Liver (tissue), 9 donors: Measurements from ENCODE around the gene NGFR. TPM values are rescaled to one million over a fixed set of nuclear protein-coding genes. Genes with fewer than 3 reads are reported as not detected.
A peak's percentile ranks its signal among the peaks of the same experiment; 100 is the strongest.

Source experiments
- DNase-seq: peaks from one replicate; pipeline ENCODE4 v3.0.0-alpha.2; 2017; ENCODE audit warnings: low spot score
- H3K27ac ChIP-seq, 2 donors: one replicate each; pipeline ENCODE4 v1.7.0; 2013; ENCODE audit warnings: inconsistent platforms in 2 of 2, low read length in 2 of 2, control low read depth in 1 of 2, low read depth in 1 of 2, mild to moderate bottlenecking in 1 of 2
- H3K27me3 ChIP-seq, 4 donors: one replicate each; pipeline versions ENCODE4 v1.6.1 to v1.7.0; 2013; ENCODE audit warnings: low read length in 3 of 4, inconsistent platforms in 1 of 4, mild to moderate bottlenecking in 1 of 4, moderate library complexity in 1 of 4; ENCODE audit not compliant: control insufficient read depth in 4 of 4, insufficient read depth in 4 of 4
- H3K36me3 ChIP-seq, 4 donors: one replicate each; pipeline versions ENCODE4 v1.6.1 to v1.7.0; 2013; ENCODE audit warnings: low read length in 3 of 4, mild to moderate bottlenecking in 3 of 4, low read depth in 1 of 4, moderate library complexity in 1 of 4; ENCODE audit not compliant: control insufficient read depth in 4 of 4, insufficient read depth in 3 of 4
- H3K4me1 ChIP-seq, 4 donors: one replicate each; pipeline versions ENCODE4 v1.6.1 to v1.7.0; 2013; ENCODE audit warnings: low read length in 3 of 4, mild to moderate bottlenecking in 3 of 4, moderate library complexity in 1 of 4; ENCODE audit not compliant: control insufficient read depth in 4 of 4, insufficient read depth in 4 of 4
- H3K4me3 ChIP-seq, 3 donors: one replicate each; pipeline versions ENCODE4 v1.6.1 to v1.7.0; 2013; ENCODE audit warnings: low read length in 3 of 3, control low read depth in 1 of 3, low read depth in 1 of 3, mild to moderate bottlenecking in 1 of 3
- H3K9ac ChIP-seq, 2 donors: one replicate each; pipeline ENCODE4 v1.7.0; 2013; ENCODE audit warnings: low read length in 2 of 2, mild to moderate bottlenecking in 2 of 2, moderate library complexity in 2 of 2, control low read depth in 1 of 2, low read depth in 1 of 2
- H3K9me3 ChIP-seq, 4 donors: one replicate each; pipeline versions ENCODE4 v1.6.1 to v1.7.0; 2013; ENCODE audit warnings: low read length in 3 of 4; ENCODE audit not compliant: control insufficient read depth in 4 of 4
- ATF3 ChIP-seq: IDR thresholded peaks from 2 replicates; pipeline ENCODE4 v1.6.1; 2016; ENCODE audit warnings: antibody characterized with exemption
- CTCF ChIP-seq: fragments of 150-350 bp; IDR thresholded peaks from 2 replicates; pipeline ENCODE4 v1.5.1; 2017; ENCODE audit warnings: improper control_type of control experiment, low read depth, low read length; ENCODE audit not compliant: missing input control
- EGR1 ChIP-seq, 2 donors: IDR thresholded peaks; 2 replicates each; pipeline ENCODE4 v1.6.1; 2016 to 2018; ENCODE audit warnings: antibody characterized with exemption in 2 of 2, low read depth in 2 of 2
- FOXA1 ChIP-seq: IDR thresholded peaks from 2 replicates; pipeline ENCODE4 v1.6.1; 2016; ENCODE audit warnings: antibody characterized with exemption
- FOXA2 ChIP-seq: IDR thresholded peaks from 2 replicates; pipeline ENCODE4 v1.6.1; 2016; ENCODE audit warnings: antibody characterized with exemption
- GABPA ChIP-seq, 2 donors: IDR thresholded peaks in 1 of 2; conservative IDR thresholded peaks in 1 of 2; 2 replicates each; pipeline ENCODE4 v1.6.1; 2016; ENCODE audit warnings: antibody characterized with exemption in 2 of 2, mild to moderate bottlenecking in 1 of 2, moderate library complexity in 1 of 2
- HNF4A ChIP-seq, 2 donors: conservative IDR thresholded peaks; 2 replicates each; pipeline ENCODE4 v1.6.1; 2016; ENCODE audit warnings: antibody characterized with exemption in 2 of 2, mild to moderate bottlenecking in 2 of 2
- HNF4G ChIP-seq: IDR thresholded peaks from 2 replicates; pipeline ENCODE4 v1.6.1; 2016; ENCODE audit warnings: antibody characterized with exemption
- JUND ChIP-seq, 2 donors: IDR thresholded peaks; 2 replicates each; pipeline ENCODE4 v1.6.1; 2016; ENCODE audit warnings: antibody characterized with exemption in 2 of 2
- MAX ChIP-seq: IDR thresholded peaks from 2 replicates; pipeline ENCODE4 v1.6.1; 2016; ENCODE audit warnings: antibody characterized with exemption
- NR2F2 ChIP-seq: IDR thresholded peaks from 2 replicates; pipeline ENCODE4 v1.6.1; 2016; ENCODE audit warnings: antibody characterized with exemption
- RAD21 ChIP-seq, 2 donors: IDR thresholded peaks; 2 replicates each; pipeline ENCODE4 v1.6.1; 2016; ENCODE audit warnings: antibody characterized with exemption in 2 of 2, mild to moderate bottlenecking in 2 of 2
- REST ChIP-seq: IDR thresholded peaks from 2 replicates; pipeline ENCODE4 v1.6.1; 2016; ENCODE audit warnings: antibody characterized with exemption, mild to moderate bottlenecking
- RXRA ChIP-seq, 2 donors: IDR thresholded peaks; 2 replicates each; pipeline ENCODE4 v1.6.1; 2017 to 2018; ENCODE audit warnings: antibody characterized with exemption in 2 of 2, mild to moderate bottlenecking in 1 of 2
- SP1 ChIP-seq: IDR thresholded peaks from 2 replicates; pipeline ENCODE4 v1.6.1; 2018; ENCODE audit warnings: antibody characterized with exemption, mild to moderate bottlenecking
- TAF1 ChIP-seq: conservative IDR thresholded peaks from 2 replicates; pipeline ENCODE4 v1.6.1; 2016; ENCODE audit warnings: antibody characterized with exemption, mild to moderate bottlenecking
- YY1 ChIP-seq: IDR thresholded peaks from 2 replicates; pipeline ENCODE4 v1.6.1; 2016; ENCODE audit warnings: antibody characterized with exemption, mild to moderate bottlenecking
- ZBTB33 ChIP-seq: IDR thresholded peaks from 2 replicates; pipeline ENCODE4 v1.6.1; 2016; ENCODE audit warnings: antibody characterized with exemption
- WGBS: extraction: QIAGEN DNeasy Blood & Tissue Kit; methylation state at CpG from one replicate; pipeline ENCODE4 v1.1.7; 2013; 5-methylcytosine and 5-hydroxymethylcytosine counted together
- polyA plus RNA-seq, 2 donors: library from polyadenylated mRNA; stranded (reverse) in 1 of 2; unstranded in 1 of 2; fragments of 200-250 nt in 1 of 2; fragments of >200 nt in 1 of 2; fragmentation: Nextera tagmentation in 1 of 2; extraction: Ambion mirVana in 1 of 2; gene quantifications; one replicate each; pipeline versions ENCODE4 v1.2.1 to v1.2.3, GENCODE V29; 2013 to 2015
- total RNA-seq, 2 donors: library from RNA; depleted of rRNA; stranded (reverse); fragments of >200 nt; gene quantifications; one replicate each; pipeline ENCODE4 v1.2.3, GENCODE V29; 2014
- donor health status: healthy.
- donor health status: healthy.
- donor health status: healthy.
- donor health status: healthy.
- donor health status: healthy.

NGFR gene
- total and polyA plus RNA-seq, 4 donors, result 6.9 to 11.0 (median 10.5) TPM

- H3K4me3 ChIP-seq, result no peak overlapping the region
- no peak for TF ChIP-seq TAF1
- peak in 1 of 2 donors; percentile 31 for TF ChIP-seq RAD21 (IDR thresholded peaks at IDR 0.05)
- peak; percentile 22 for TF ChIP-seq CTCF
- no peak for TF ChIP-seq YY1
- no peak for DNase-seq
- H3K9ac ChIP-seq, result no peak overlapping the region
- H3K9me3 ChIP-seq, result no peaks in the 10 kb centered on the region
- H3K27me3 ChIP-seq, result no peaks in the 10 kb centered on the region
- 84% methylated on average over 15 of the region's 15 CpGs for WGBS
- no peaks in the 10 kb centered on the region for H3K36me3 ChIP-seq
- peak overlapping the region; percentile 80 to 82 for H3K27ac ChIP-seq
- peaks cover 7 to 18% (median 15%) of the 10 kb centered on the region in 4 donors for H3K4me1 ChIP-seq
Measured at GRCh38 chr17:49514071-49514721, 19.1 kb downstream of the NGFR start.

- H3K36me3 ChIP-seq, result no peaks in the 10 kb centered on the region
- H3K9ac ChIP-seq, result peak overlapping the region; percentile 4 to 7
- H3K9me3 ChIP-seq, result no peaks in the 10 kb centered on the region
- peak overlapping the region; percentile 80 to 82 for H3K27ac ChIP-seq
- peaks cover 7 to 18% (median 15%) of the 10 kb centered on the region in 4 donors for H3K4me1 ChIP-seq
- peak; percentile 28 for TF ChIP-seq HNF4G
- TF ChIP-seq ATF3, result peak; percentile 59
- TF ChIP-seq HNF4A (conservative IDR thresholded peaks at IDR 0.05), result peak; percentile 62 to 72
- peak; percentile 89 for TF ChIP-seq ZBTB33
- peak; percentile 58 to 71 for TF ChIP-seq JUND (IDR thresholded peaks at IDR 0.05)
- peak in 1 of 2 donors; percentile 65 for TF ChIP-seq GABPA (IDR thresholded peaks at IDR 0.05 in 1 of 2, conservative IDR thresholded peaks at IDR 0.05 in 1 of 2)
- TF ChIP-seq RAD21 (IDR thresholded peaks at IDR 0.05), result peak; percentile 28 to 70
- peak; percentile 97 for TF ChIP-seq SP1
- TF ChIP-seq MAX, result peak; percentile 99
- peak; percentile 45 for TF ChIP-seq FOXA2
- TF ChIP-seq EGR1 (IDR thresholded peaks at IDR 0.05; ENCODE audit: low read depth in 2 of 2), result peak; percentile 53 to 80
- TF ChIP-seq CTCF, result peak; percentile 36
- peak; percentile 78 for TF ChIP-seq REST
- TF ChIP-seq YY1, result peak; percentile 96
- TF ChIP-seq FOXA1, result peak; percentile 56
- TF ChIP-seq RXRA (IDR thresholded peaks at IDR 0.05), result peak; percentile 96
- peak; percentile 78 for TF ChIP-seq TAF1
- TF ChIP-seq NR2F2, result peak; percentile 99
- H3K4me3 ChIP-seq, result no peak overlapping the region
- H3K27me3 ChIP-seq, result no peaks in the 10 kb centered on the region
- DNase-seq, result no peak
- 5% methylated on average over 8 of the region's 8 CpGs for WGBS
Measured at GRCh38 chr17:49515196-49515770, 20.2 kb downstream of the NGFR start.
